Measurements from ENCODE around the gene CENPK.

GRCh38 chr5:65489119-65489518 is 73.8 kb downstream of the CENPK start:
- TF ChIP-seq CTCF (IDR thresholded peaks at IDR 0.05; ENCODE audit: poor library complexity, severe bottlenecking): no peak
- TF ChIP-seq EZH2 (IDR thresholded peaks at IDR 0.05; ENCODE audit: borderline replicate concordance, insufficient read depth, low read length, poor library complexity, severe bottlenecking): no peak
